Myocyte (in vitro differentiated cells): ENCODE measurements around the gene AMPD1. TPM values are rescaled to one million over a fixed set of nuclear protein-coding genes. Genes with fewer than 3 reads are reported as not detected.
A peak's percentile ranks its signal among the peaks of the same experiment; 100 is the strongest.

Source experiments
- DNase-seq: peaks from one replicate; pipeline ENCODE4 v3.0.0-alpha.2; 2012; ENCODE audit warnings: low read depth
- polyA plus RNA-seq: library from polyadenylated mRNA; unstranded; fragments of >200 nt; gene quantifications from one replicate; pipeline ENCODE4 v1.2.1, GENCODE V29; 2012; ENCODE audit warnings: missing spikeins
- total RNA-seq: library from RNA; depleted of rRNA; stranded (reverse); fragments of >200 nt; gene quantifications from 2 replicates; pipeline ENCODE4 v1.2.3, GENCODE V29; 2014

Gene AMPD1
- 8.1 and 13.6 TPM in 2 replicates for total RNA-seq
- polyA plus RNA-seq: 0.92 TPM

DNA sequence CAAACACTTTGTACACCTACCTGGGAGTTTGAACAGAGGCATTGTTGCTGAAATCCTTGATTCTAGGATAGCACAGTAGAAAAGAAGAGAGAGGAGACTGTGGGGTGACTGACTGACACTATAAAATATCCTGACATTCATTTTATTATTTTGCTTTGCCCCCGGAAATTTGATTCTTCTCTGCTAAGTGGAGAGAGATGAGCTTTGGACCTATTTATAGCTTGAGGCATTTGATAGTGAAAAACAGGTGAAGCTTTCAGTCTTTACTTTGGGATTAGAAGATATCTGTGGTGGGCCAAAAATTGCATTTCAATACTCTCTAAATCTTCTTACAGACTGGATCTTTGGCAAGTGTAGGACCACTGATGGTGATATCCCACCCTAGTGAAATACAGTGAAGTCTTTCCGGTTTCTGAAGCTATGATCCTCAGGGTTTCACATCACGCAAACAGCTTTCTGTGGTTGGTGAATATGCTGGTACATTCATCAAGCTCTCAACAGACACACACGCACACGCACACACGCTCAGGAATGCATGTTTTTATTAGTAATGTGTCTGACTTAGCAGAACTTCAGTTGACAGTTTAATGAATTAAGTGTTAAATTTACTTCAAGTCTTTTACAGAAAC is at the start of gene AMPD1:
AMPD1 (minus strand) TSS at position 117 of the 629 bp plus-strand sequence; CDS start at position 42, 75 bp downstream.
- peak; percentile 83 for DNase-seq

DNA sequence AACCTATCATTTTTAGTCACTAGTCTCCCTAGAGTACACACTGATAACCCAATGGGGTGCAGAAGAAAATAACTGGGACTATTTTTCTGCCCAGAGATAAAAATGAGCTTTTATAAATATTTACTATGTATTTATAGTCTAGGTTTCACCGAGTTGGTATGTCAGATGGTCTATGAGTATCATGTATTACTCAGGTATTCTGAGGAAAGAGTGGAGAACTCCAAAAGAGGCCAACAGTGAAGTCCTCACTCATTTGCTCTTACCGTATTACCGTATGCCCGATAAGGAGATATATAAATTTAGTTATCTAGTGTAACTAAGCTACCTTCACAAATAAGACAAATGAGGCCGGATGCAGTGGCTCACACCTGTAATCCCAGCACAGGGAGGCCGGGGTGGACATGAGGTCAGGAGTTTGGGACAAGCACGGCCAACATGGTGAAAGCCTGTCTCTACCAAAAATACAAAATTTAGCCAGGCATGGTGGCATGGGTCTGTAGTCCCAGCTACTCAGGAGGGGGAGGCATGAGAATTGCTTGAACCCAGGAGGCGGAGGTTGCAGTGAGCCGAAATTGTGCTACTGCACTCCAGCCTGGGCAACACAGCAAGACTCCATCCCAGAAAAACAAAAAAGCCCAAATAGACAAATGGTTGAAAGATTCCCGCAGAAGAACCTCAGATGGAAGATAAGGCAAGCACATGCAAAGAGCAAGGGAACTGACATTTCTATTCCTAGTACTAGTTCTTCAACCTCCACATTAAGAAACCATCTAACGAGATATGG is 46.8 kb upstream of the AMPD1 start:
- DNase-seq: no peak

DNA sequence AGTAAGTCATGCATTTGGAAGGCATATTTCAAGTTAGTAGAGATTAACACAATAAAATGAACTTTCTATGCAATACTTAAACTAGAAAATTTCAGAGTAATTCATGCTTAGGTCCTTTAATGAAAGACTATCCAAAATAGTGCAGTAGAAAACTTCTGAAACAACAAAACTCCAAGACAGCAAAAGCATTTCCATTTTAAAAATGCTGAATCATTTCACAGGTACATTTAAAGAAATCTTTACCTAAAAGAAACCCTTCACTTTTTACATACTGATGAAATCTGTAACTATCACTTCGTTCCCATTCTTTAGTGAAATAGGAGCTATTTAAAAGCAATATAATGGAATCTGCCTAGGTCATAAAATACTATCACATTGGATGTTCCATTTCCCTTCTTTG is 45.0 kb upstream of the AMPD1 start:
- DNase-seq: no peak

- DNase-seq: no peak
These were observed 42.0 kb upstream of the AMPD1 start for GRCh38 chr1:114737314-114737849.

GRCh38 chr1:114735479-114735878 is 40.1 kb upstream of the AMPD1 start:
- DNase-seq: no peak

DNA sequence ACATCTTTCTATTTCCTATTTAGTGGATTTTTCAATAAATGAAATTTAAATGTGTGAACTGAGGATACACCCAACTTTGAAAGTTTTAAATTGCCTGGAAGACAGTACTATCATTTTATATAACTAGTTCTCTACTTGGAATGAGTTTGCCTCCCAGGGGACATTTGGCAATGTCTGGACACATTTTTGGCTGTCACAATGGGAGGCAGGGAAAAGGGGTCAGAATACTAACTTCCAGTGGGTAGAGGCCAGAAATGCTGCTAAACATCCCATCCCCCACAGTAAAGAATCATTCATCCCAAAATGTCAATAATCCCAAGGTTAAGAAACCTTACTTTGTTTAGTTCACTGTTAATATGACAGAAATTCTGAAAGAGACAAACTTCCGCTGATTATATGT is 34.4 kb upstream of the AMPD1 start:
- no peak for DNase-seq

- DNase-seq: no peak
These were observed 33.2 kb upstream of the AMPD1 start for GRCh38 chr1:114728553-114728952.

- no peak for DNase-seq
These were observed 29.9 kb upstream of the AMPD1 start for GRCh38 chr1:114725230-114725629.

GRCh38 chr1:114723915-114724314 is 28.6 kb upstream of the AMPD1 start:
- no peak for DNase-seq

DNA sequence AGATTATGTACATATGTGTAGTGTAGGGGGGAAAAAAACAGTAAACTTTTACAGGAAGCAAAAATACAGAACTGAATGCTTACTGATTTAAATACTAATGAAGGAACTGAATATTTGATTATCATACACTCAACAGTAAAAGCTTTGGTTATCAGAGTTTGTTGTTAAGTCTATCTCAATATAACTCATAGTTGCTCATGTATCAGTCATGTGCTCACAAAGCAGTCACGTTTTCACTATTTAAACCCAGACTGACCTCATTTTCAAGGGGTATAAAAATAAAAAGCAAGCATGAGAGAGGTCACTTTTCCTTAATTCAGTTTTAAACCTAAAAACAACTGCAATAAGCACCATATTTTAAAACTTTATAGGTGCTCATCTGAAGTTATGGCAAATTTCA is 28.1 kb upstream of the AMPD1 start:
- no peak for DNase-seq

DNA sequence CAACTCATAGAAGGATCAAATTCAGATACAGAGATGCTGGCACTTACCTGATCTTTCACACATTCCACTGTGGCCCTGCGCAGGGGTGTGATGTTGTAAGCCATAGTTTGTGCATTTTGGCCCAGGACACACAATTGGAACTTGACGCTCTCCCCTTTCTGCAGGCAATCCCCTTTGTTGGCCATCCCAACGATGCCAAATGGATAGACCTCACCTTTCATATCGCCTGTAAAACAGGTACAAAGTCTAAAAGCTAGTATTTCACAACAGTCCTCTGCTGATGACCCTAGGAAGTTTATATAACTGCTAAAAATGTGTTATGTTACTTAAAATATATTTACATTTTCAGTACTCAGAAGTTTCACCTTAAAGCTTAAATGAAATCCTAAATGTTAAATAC is 25.1 kb upstream of the AMPD1 start:
- no peak for DNase-seq

- DNase-seq: no peak
These were observed 24.1 kb upstream of the AMPD1 start for GRCh38 chr1:114719424-114719787.

DNA sequence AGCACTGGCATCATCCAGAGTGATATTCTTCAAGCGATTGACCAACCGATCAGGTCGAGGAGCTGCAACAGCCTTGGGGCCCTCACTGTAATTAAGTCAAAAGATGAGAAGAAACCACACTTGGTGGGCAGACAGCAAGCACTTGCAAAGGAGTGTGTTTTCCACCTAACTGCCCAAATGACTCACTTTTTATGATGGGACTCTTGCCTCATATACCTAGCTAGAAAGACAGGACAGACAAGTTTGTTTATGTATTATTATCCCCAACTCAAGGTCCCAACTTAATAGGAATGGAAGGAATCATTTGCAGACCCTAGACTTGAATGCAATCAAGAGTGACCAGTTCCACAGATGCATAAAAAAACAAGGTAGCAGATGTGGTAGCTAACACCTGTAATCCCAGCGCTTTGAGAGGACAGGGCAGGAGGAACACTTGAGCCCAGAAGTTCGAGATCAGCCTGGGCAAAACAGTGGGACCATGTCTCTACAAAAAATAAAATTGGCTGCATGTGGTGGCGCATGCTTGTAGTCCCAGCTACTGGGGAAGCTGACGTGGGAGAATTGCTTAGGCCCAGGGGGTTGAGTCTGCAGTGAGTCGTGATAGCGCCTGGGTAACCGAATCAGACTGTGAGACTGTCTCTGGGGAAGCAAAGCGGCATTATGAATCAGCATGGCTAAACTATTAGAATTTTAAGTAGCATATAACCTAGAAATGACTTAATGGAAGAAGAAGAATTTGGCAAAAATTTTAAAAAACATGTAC is 23.5 kb upstream of the AMPD1 start:
- no peak for DNase-seq

DNA sequence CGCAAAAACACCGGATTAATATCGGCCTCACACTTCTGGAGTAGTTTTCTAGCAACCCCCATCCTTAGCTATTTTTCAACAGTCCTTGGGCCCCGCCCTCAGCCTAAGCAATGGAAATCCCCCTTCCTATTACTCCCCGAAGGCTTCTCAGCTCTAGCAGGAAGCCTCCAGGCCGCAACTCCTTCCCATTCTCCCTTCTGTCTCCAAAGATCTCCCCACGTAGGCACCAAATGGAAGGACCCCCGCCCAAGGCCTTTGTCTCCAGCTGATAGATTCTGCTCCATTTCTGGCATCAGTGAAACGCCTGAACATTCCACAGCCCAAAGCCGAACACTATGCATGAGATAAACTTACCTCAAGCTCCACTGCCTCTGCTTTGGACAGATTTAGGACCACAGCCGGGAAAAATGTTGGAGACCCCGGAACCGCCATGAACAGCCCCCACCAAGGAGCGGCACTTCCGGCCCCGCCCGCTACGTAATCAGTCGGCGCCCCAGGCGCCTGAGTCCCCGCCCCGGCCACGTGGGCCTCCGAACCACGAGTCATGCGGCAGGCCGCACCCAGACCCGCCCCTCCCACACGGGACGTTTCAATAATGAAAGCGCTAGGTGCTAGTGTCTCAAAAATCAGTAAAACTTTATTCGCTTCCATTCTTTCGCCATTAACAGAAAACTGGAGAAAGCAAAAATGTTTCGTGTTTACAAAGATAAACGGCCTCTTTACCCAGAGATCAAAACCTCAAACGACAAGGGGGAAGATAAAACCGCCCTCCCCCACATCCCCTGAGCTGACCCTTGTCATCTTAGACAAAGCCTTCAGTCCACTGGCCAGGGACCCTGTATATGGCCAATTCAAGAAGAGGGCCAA is 21.2 kb upstream of the AMPD1 start, which contains the start of gene NRAS:
NRAS (minus strand) TSS at position 468 of the 867 bp plus-strand sequence. CDS start 611 bp downstream, outside the sequence.
- DNase-seq: peak; percentile 94

- DNase-seq: peak; percentile 66
These were observed 20.6 kb upstream of the AMPD1 start for GRCh38 chr1:114715952-114716303.

DNA sequence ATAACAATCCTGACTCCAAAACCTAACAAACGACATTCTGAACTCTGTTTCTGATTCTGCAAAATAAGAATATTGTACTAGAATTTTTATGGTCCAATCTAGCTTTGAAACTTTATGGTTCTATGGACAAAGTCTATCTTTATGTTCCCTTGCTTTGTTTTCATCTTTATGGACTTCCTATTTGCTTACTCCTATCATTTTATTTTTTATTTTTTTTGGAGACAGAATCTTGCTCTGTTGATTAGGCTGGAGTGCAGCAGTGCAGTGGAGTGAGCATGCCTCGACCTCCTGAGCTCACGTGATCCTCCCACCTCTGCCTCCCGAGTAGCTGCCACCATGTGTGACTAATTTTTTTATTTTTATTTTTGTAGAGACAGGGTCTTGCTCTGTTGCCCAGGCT is 17.6 kb upstream of the AMPD1 start:
- DNase-seq: no peak

DNA sequence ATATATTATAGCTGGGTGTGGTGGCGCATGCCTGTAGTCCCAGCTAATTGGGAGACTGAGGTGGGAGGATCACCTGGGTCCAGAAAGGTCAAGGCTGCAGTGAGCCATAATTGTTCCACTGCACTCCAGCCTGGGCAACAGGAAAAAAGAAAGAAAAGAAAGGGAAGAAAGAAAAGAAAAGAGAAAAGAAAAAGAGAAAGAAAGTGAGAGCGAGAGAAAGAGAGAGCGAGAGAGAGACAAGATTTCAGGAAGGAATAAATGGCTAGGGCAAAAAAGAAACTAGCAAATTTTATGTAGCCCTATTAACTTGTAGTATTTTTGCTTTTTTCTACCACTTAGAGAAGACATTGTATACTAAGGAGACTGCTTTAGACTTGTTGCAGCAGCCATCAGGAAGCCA is 15.0 kb upstream of the AMPD1 start:
- DNase-seq: no peak

DNA sequence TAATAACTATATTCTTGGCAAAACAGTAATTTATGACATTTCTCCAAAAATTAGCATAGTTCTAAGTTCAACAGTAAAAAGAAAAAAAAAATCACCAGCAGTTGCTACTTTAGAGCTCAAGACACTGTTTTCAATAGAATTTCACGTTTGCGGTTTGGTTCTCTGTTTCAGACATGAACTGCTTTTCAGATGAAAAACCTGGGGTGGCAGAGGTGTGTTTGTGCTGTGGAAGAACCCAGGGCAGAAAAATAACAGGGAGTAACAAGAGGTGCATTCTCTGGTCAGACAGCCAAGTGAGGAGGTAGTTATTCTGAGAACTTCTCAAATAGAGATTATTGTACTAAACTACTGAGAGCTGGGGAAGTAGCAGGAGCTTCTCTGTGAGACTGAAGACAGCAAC is 12.3 kb upstream of the AMPD1 start:
- DNase-seq: no peak

GRCh38 chr1:114703242-114703641 is 7.9 kb upstream of the AMPD1 start:
- DNase-seq: peak; percentile 21

GRCh38 chr1:114702737-114703136 is 7.4 kb upstream of the AMPD1 start:
- no peak for DNase-seq

DNA sequence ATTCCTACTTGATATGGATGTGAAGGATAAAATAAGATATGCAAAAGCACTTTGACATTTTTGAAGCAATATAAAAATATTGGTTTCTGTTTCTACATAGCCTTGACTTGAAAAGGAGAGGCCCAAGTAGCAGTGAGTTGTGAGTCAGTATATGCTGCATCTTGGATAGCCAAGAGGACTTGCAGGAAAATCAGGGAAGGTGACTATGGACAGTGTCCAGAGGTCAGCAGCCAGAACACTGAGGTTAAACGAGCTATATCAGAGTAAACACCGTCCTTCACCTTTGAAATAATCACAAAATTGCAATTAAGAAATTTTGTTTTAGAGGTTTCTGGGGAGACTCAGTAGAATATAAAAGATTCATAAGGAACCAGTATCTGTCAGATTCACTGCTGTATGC is 6.6 kb upstream of the AMPD1 start:
- no peak for DNase-seq
